ENCODE measurements around the gene PARP11. TPM values are rescaled to one million over a fixed set of nuclear protein-coding genes. Genes with fewer than 3 reads are reported as not detected.
A peak's percentile ranks its signal among the peaks of the same experiment; 100 is the strongest.

PARP11 gene
- total RNA-seq, 1 donor from 2014 or later, result 5.6 TPM

GRCh38 chr12:3775385-3776035 is 97.7 kb downstream of the PARP11 start:
- DNase-seq (ENCODE audit: extremely low read depth, low read depth, low spot score), result no peak

GRCh38 chr12:3772380-3772779 is 100.8 kb downstream of the PARP11 start:
- DNase-seq (ENCODE audit: extremely low read depth, low read depth, low spot score), result peak; percentile 12

GRCh38 chr12:3771853-3772252 is 101.3 kb downstream of the PARP11 start:
- DNase-seq (ENCODE audit: extremely low read depth, low read depth, low spot score), result no peak

- DNase-seq (ENCODE audit: extremely low read depth, low read depth, low spot score), result peak; percentile 50
These were observed 102.3 kb downstream of the PARP11 start for GRCh38 chr12:3770891-3771290.

GRCh38 chr12:3768911-3769447 is 104.2 kb downstream of the PARP11 start:
- DNase-seq (ENCODE audit: extremely low read depth, low read depth, low spot score), result no peak

GRCh38 chr12:3761116-3761735 is 112.0 kb downstream of the PARP11 start:
- no peak for DNase-seq (ENCODE audit: extremely low read depth, low read depth, low spot score)

- no peak for DNase-seq (ENCODE audit: extremely low read depth, low read depth, low spot score)
These were observed 113.3 kb downstream of the PARP11 start for GRCh38 chr12:3759878-3760277.

Other genes with a start within 250 kb of the PARP11 start
- gene CRACR2A, start 120.3 kb downstream of the PARP11 start, total RNA-seq, result 6.7 and 7.9 TPM in 2 replicates